GM21529 (cell line): ENCODE measurements around the gene USP40.

Source experiments
- ATAC-seq: cut with Tn5 transposase; IDR thresholded peaks from one replicate; pipeline ENCODE4 v1.9.1; 2021; ENCODE audit not compliant: unreplicated experiment

Gene USP40

DNA sequence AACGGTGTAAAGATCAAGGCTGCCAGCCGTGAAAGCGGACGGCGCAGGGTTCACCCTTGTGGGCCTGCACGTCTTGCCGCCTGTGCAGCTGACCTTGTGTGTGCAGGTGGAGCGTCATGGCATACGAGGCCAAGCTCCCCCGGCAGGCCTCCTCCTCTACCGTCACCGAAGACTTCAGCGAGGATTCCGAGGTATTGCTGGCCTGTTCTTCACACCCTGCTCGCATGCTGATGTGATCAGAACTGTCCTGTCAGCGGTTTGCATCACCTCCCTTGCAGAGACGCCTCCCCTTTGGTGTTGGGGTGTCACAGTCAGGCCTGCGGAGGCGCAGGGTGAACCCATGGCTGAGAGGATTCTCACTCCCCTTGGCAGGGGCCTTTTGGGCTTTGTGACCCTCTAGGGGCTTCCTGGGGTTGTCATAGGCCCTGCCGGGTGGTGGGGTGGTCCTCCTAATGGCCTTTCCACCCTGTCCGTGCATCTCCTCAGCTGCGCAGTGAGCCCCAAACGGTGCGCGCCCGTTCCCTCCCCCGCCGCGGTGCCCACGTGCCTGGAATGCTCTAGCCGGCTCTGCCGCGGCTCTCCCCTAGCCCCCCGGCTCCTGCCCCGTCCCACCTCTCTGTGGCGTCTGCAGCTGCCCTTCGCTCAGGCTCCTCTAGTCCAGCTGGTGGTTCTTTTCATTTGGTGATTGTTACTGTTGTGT lies 119.8 kb downstream of the USP40 start:
- no peak for ATAC-seq

DNA sequence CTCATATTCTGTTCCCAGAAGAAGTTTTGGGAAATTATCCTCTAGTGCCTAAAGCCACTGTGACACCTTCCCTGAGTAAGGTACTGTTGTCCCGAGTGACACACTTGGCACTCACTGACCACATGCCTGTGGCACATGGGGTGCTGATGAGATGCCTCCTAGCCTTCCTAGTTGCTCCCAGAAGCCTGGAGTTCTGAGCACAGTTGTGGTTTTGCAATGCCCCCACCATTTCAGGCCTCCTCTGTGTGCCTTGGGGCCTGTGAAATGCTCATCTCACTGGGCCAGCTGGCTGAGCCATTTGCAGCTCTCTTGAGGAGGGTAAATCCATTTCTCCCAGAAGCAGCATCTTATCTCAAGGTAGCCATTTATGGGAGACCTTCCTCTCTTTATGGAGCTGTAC lies 120.5 kb downstream of the USP40 start:
- no peak for ATAC-seq

DNA sequence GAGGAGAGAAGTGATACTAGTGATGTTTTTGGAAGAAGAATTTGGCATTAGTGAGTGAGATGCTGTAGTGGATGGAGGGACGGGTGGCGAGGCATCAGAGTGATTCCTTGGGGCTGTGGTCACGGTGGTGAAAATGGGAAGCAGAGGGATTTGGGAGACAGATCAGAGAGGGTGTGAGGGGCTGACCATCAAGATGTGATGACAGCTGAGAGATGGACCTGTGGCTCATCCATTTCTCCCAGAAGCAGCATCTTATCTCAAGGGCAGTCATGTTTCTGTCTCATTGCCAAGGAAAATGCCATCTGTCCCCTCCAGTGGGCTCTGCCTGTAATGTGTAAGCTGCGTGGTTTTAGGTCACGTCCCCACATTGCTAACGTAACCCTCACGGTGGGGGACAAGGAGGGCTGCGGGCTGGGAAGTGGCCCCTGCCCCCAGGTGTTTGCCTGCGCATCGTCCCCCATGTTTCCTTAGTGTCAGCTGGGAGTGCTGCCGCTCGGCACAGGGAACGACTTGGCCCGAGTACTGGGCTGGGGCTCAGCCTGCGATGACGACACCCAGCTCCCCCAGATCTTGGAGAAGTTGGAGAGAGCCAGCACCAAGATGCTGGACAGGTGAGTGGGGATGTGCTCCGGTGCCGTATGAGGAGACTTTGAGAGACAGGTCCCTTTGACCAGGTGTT lies 121.3 kb downstream of the USP40 start:
- ATAC-seq, result no peak

DNA sequence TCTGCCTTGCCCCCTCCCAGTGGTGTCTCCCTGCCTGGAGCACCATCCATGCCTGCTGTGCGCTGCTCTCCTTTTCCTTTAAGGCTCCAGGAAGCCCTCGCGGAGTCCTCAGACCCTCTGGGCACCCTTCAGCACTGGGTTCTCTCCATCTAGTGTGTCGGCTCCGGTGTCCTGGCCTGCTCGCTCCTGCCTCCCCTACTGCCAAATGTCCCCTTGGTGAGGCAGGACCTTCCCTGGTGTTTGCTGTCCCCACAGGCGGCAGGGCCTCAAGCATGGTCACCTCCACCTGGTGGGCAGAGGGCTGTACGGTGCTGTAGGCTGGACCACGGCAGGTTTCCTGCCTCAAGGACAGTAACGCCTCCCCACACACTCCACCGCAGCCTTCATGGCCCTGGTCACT lies 122.1 kb downstream of the USP40 start:
- ATAC-seq, result no peak

DNA sequence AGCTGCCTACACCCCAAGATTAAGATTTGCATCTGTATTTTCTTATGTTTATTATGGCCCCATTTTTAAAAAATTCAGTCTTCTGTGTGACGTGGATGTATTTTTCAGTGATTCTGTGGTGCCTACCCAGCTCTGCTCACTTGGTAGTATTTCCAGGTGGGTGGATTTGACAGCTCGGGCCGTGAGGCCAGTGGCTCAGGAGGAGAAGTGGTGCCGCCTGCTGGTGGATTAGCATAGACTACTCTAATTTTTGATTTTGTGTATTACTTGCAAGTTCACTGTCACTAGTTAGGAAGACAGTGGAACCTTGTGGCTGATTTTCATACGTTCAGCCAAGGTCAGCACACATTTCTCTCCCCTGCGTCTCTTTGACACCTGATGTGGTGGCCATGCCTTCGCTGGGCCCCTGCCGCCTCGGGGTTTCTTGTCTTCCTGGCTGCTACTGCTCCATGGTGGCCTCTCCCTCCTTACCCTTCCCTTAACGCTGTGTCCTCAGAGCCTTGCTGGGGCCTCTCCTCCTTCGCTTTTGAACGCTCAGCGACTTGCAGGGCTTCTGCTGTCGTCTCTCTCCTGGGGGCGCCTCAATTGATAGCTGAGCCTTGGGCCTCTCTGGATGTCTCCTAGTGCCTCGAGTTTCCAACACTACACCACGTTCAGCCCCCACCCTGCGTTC lies 122.9 kb downstream of the USP40 start:
- no peak for ATAC-seq

DNA sequence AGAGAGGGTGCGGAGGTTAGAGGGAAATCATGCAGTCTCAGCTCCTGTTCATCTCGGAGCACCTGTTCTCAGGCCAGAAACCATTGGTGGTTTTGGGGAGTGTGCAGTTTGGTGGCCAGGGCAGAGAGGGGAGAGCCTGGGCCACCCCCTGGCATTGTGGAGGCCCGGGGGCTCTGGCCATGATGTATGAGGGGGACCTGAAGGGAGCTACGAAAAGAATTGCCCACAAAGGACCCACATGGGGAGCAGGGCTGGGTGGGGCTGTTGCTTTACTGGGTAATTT lies 124.6 kb downstream of the USP40 start:
- no peak for ATAC-seq

DNA sequence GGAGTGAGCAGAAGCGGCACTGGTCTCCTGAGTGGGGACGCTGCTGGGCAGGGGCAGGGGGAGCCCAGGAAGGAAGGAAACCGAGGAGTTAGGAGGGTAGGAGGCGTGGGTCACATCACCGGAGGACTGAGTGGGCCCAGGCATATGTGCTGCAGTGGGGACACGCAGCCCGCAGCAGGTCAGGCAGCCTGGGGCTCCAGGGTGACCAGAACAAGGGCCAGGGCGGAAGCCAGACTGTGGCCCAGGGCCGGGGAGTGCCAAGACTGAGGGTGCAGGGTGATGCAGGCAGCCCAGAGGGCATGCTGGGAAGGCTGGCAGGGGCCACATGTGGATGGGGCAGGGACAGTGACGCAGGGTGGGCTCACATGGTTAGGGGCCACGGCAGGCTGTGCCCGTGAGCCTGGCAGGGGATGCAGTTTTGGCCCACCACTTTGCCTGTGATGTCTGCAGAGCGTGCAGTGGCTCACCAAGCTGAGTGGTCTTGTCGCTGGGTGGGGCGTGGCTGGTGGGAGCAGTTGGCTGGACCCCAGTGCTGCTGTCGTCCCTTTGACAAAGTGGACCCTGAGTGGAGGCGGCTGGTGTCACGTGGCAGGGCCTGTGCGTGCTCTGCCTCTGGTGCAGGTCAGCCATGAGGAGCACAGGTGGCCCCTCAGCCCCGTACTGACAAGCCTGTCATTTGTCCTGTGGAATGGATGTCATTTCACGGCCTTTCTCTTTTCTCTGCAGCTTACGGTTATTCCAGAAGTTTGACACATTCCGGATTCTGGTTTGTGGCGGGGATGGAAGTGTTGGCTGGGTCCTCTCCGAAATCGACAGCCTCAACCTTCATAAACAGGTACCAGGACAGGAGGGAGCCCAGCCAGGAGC lies 125.2 kb downstream of the USP40 start:
- ATAC-seq, result no peak

DNA sequence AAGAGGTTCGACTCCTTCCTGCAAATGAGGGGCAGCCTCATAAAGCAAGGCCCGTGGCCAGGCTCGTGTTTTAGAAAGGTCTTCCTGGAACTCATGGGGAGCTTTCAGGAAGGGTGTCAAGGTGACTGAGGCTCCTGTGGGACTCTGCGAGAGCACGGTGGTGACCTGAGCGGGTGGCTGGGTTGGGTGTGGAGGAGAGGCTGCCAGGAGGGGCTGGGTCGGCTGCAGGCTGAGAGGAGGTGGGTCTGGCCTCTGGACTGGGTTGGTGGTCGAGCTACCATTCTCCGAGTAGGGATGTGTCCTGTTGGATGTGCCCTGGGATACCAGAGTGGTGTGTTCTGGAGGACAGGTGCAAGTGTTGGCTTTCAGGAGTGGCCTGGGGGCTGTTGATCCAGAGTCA lies 125.9 kb downstream of the USP40 start:
- ATAC-seq, result no peak

DNA sequence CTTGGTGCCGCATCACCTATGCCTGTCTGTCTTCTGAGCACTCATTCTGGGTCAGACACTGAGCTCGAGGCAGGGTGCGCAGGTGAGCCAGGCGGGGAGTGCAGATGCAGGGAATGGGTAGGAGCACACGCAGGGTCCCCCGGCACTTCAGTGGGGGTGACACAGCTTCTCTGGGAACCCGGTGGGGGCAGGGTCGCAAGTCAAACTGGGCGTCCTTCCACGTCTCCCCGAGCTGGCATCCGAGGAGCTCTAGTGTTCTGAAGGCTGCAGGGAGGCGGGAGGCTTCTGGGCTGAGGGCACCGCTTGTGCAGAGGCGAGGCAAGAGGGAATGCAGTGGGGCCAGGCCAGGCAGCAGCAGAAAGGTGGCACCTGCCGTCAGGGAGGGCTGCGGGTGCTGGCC lies 126.3 kb downstream of the USP40 start:
- no peak for ATAC-seq

DNA sequence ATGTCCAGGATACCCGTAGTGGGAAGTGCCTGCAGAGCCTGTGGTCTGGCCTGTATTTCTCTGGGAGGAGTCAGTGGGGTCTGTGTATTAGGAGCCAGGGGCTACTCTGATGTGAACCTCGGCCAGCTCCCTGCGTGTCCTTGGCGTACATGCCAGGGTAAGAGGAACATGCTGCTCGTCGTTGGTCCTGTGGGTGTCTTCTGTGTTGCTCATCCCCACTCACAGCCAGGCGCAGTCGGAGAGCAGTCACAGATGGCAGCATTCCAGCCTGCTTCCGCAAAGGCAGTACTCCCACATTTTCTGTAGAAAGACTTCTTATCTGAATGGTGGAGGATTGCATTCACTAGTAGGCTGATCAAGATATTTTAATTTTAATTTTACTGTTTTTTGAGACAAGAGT lies 127.4 kb downstream of the USP40 start:
- ATAC-seq, result no peak

DNA sequence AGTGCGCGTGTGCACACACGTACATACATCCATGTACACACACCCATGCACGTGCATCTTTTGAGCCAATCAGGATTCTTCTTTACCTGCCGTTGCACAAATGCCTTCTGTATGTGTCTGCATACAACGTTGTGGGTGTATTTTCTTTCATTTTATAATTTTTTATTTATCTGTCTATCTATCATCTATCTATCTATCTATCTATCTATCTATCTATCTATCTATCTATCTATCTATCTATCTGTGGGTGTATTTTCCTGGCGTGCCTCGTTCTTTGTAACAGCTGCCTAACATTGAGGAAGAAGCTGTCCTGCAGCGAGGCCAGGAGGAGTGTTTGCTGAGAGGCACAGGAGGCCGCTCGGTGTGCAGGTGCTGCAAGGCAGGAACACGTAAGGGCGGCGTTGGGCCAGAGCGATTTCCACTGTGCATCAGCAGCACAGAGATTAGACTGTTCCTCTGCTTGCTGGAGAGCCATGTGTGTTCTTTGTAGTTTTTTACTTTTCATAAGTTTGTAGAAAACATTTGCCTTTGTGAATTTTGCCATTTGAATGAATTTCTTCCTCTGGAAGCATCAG lies 127.9 kb downstream of the USP40 start:
- no peak for ATAC-seq

DNA sequence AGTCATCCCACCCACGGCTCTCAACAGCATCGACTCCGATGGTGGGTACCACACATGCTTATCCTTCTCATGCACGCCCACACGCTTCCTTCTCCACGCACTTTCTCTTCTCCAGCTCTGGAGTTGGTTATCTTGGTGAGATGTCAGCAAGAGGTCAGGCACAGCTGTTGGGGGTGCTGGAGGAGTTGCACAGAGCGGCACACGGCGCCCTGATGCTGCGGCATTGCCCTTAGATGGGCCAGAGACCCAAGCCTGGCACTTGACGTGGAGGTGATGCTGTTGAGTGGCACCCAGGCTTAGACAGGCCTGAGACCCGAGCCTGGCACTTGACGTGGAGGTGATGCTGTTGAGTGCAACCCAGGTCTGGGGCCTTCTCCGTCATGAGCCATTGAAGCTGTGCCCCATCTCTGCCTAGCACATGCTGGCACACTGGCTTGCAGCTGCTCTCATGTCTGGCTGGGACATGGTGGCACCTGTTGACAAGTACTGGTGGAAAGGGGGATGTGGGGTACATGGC lies 129.1 kb downstream of the USP40 start:
- ATAC-seq, result no peak

DNA sequence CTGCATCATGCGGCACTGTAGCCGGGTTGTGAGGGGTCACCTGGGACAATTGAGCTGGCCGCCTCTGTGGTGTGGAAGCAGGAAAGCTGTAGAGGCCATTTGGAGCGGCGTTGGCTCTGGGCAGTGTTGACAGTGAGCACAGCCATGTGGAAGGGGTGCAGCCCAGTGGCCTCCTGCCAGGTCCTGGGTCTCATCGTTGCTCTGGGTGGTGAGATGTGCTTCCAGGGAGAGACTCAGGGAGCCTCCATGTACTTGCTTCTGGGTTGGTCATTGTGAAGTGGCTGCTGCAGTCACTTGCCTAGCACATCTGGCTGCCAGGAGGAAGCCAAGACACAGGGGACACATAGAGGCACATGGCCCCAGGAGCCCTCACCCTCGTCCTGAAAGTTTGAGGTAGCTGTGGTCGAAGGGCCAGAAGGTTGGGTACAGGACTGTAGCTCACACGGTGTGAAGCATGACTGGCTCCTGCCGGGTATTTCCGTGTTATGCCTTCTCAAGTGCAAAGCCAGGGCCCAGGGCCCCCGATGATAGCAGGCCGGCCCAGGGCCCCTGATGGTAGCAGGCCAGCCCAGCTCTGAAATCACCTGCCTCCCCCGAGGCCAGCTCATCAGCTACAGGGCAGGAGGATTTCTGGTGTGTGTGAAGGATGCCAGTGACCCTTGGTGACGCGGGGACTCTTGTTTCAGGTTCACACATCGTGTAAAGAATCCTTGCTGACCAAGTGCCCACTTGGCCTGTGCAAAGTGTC lies 129.7 kb downstream of the USP40 start:
- ATAC-seq, result no peak

DNA sequence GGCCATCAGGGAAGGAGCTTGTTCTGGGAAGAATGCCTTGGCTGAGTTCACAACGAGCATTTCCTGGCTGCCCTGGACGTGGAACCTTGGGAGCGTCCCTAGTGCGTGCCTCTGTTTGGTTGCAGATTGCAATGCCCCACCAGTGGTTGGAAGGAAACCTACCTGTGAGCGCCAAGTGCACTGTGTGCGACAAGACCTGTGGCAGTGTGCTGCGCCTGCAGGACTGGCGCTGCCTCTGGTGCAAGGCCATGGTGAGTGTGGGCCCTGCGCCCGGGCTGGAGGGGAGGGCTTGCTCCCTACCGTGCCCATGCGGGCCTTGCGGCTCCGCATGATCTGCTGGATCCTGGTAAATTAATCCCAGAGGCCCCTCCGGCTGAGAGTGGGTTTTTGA lies 130.4 kb downstream of the USP40 start:
- no peak for ATAC-seq

DNA sequence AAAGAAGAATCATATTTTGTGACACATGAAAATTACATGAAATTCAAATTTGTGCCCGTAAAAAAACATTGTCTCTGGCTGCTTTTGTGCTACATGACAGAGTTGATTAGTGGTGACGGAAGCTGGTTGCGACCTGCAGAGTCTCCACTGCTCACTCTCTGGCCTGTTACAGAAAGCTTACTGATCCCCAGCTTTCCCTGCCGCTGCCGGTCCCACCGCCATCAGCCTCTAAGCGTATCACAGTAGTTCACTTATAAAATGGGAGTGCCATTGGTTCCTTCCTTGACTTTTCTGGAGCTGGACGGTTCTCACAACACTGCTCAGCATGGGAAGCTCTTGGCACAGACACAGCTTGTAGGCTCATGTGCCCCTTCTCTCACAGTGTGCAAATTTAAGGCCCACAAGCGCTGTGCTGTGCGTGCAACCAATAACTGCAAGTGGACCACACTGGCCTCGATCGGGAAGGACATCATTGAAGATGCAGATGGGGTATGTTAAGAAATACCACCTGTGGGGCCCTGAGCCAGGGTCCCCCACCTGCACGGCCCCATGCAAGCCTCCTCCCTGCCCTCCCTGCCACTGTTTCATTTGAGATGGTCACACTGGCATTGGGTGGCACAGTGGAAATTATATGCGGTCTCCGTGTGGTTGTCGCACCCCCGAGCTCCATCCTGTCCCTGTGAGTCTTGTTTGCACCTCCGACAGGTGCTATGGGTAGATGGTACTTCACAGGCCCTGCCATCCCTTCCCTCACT lies 131.0 kb downstream of the USP40 start:
- ATAC-seq, result no peak

DNA sequence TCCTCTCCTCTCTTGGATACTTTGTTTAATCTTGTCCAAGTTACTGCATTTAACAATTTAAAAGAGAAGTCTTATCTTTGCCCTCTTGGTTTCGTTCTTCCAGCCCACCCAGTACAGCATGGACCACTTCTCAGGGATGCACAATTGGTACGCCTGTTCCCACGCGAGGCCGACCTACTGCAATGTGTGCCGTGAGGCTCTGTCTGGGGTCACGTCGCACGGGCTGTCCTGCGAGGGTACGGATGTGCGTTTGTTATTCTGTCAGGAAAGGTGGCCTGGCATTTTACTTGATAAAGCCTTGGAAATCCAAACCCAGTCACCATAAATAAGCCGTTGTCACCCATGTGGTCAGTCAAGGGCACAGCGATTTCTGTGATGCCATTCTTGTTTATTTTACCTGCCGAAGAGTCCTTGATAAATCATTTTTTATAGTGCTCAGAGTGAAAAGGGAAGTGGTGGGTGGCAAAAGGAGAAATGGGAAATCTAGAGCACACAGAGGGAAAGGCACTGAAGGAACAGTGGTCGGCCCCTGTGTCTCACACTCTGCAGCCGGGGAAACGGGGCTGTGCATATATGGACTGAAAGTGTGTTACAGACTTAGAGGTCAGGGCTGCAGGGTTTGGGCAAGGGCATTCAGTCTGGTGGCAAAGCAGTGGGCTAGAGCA lies 131.8 kb downstream of the USP40 start:
- no peak for ATAC-seq

DNA sequence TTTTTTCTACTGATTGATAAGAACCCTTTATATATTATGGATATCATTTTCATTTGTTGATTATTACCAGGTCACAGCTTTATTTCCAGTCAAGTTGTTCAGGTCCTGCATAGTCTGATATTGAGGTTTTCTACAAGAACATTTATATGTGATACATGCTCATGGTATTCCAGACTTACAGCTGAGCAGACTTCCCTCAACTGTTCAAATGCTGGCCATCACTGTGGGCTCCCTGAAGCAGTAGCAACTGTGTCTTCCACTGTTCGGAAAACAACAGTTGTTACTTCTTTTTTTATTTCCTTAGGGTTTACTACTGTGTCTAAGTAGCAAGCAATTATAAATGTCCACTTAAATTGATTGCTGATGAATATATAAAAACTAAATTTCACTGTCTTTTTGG lies 132.8 kb downstream of the USP40 start:
- no peak for ATAC-seq

DNA sequence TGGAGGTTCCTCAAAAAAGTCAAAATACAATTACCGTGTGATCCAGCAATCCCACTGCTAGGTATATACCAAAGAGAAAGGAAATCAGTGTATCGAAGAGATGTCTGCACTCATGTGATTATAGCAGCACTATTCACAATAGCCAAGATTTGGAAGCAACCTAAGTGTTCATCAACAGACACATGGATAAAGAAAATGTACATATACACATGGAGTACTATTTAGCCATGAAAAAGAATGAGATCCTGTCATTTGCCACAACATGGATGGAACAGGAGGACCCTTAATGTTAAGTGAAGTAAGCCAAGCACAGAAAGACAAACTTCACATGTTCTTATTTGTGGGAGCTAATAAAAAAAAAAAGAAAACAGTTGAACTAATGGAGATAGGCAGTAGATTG lies 133.6 kb downstream of the USP40 start:
- no peak for ATAC-seq

DNA sequence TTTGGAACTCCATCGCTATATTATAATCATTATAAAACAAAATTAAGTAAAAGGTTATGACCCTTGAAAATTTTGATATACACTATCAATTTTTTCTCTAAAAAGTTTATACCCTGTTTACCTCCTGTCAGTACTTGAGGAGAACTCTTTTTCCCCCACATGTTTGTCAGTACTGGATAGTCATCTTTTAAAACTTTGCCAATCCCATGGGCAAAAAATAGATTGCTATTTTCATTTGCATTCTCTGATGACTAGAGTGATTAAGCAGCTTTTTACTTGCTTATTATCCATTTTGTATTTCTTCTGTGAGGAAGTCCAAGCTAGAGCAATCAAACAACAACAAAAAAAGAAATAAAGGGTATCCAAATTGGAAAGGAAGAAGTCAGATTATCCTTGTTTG lies 135.9 kb downstream of the USP40 start:
- no peak for ATAC-seq
